HG02885 (cell line): ENCODE results near the gene TAS2R50.

Source experiments
- ATAC-seq: cut with Tn5 transposase; IDR thresholded peaks from one replicate; pipeline ENCODE4 v1.9.1; 2021; ENCODE audit warnings: mild to moderate bottlenecking; ENCODE audit not compliant: unreplicated experiment, poor library complexity

TAS2R50 gene, protein sequence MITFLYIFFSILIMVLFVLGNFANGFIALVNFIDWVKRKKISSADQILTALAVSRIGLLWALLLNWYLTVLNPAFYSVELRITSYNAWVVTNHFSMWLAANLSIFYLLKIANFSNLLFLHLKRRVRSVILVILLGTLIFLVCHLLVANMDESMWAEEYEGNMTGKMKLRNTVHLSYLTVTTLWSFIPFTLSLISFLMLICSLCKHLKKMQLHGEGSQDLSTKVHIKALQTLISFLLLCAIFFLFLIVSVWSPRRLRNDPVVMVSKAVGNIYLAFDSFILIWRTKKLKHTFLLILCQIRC

DNA sequence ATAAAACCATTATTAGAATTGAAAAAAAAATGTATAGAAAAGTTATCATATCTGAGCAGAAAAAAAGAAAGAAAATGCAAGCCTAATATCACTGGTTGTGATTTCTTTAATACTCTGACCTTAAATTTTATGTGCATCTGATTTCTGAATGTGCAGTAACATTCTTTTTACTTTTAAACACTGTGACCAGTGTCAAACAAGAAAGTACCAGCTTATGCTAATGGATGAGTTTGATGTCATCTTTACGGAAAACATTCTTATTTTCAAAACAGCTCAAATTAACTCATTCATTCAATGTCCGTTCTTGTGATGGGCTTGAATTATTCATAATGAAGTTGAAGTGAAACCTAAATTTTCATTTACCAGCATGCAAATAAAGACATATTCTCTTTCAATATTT lies at the start of gene TAS2R50:
Gene TAS2R50 (minus strand): TSS at position 101 of the 400 bp plus-strand sequence. CDS start 52 bp downstream, at position 49.
- ATAC-seq, result no peak

DNA sequence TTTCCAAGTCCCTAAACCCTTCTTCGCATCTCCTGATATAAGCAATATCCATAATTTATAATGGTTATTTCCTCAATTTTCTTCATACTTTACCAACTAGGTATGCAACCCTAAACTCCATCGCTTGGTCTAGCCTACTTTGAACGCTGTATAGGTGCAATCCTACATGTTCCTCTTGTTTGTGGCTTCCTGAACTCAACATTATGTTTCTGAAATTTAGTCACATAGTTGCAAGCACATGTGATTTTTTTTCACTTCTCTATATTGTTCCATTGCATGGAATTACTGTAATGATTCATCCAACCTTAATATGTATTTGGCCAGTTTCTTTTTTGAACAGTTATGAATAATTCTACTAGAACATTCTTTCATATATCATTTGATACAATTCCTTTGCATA lies 47.2 kb upstream of the TAS2R50 start:
- peak; percentile 73 for ATAC-seq

DNA sequence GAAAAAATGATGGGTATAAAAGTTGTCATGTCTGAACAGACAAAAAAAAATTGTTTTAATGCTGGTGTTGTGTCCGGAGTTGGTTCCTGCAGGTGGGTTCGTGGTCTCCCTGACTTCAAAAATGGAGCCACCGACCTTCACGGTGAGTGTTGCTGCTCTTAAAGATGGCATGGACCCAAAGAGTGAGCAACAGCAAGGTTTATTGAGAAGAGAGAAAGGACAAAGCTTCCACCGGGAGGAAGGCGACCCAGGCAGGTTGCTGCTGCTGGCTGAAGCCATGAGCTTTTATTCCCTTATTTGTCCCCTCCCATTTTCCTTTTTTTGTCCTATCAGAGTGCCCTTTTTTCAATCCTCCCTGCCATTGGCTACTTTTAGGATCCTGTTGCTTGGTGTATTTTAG lies 44.6 kb upstream of the TAS2R50 start, which contains the start of gene TAS2R31:
Gene TAS2R31 (minus strand): TSS at position 101 of the 400 bp plus-strand sequence. CDS start 72 bp downstream, at position 29.
- ATAC-seq, result no peak

DNA sequence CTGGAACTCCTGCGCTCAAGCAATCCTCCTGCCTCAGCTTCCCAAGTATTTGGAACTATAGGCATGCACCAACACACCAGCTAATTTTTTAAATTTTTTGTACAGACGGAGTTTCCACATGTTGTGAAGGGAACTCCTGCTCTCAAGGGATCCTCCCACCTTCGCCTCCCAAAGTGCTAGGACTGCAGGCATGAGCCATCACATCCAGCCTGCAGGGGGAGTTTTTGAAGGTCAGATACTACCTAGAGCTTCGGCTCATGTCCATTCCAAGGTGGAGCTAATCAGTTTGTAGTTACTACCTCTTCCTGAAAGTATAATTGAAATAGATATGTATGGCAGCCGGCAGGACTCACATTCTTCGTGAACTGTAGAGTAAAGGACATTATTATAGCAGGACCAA lies 39.4 kb upstream of the TAS2R50 start:
- ATAC-seq, result no peak

DNA sequence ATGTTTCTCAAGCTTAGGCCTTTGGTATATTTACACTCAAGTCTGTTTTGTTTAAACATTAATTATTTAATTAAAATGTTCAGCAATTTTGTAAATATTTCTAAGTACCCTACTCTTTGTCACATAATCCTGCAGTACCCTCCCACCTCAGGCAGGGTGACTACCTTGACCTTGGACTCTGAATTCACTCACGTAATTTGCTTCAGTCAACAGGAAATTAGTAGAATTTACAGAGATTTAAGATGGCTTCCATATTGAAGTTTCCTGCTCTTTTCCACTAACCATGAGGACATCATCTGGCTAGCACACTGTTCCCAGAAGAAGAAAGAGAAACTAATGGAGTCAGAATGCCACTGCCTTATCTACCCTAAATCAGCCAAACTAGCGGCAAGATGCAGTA lies 36.7 kb upstream of the TAS2R50 start:
- ATAC-seq, result no peak

DNA sequence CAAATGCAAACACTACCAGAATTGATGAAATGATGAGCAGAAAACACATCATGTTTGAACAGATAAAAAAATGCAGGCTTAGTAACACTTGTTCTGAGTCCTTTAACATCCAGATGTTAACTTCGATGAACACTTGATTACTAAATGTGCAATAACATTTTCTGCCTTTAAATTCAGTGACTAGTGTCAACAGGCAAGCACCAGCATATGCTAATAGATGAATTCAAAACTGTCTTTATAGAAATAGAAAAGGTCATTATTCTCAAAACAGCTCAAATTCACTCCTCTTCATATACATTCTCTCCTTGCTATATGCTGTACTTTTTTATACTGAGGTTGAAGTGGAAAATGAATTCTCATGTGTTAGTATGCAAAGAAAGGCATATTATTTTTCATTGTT lies 35.8 kb upstream of the TAS2R50 start, which contains the start of gene TAS2R19:
Gene TAS2R19 (minus strand): TSS at position 101 of the 400 bp plus-strand sequence. CDS start 49 bp downstream, at position 52.
- no peak for ATAC-seq

DNA sequence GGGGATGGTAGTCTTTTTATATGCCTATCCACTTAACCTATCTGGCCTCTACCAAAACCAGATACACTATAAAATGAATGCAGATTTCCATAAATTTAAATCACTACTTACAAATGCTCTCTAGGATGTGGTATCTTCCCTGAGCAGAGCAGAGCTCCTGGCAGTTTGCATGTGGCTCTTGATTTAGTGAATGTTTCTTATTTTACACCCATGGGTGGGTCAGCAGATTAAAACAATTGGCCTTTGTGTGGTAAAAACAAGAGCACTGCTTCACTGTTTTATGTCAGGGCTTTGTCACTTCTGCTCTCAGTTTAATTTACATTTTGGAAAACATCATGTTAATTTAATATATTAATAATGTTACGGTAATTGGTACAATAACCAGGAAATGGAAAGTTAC lies 30.2 kb upstream of the TAS2R50 start:
- ATAC-seq, result no peak

DNA sequence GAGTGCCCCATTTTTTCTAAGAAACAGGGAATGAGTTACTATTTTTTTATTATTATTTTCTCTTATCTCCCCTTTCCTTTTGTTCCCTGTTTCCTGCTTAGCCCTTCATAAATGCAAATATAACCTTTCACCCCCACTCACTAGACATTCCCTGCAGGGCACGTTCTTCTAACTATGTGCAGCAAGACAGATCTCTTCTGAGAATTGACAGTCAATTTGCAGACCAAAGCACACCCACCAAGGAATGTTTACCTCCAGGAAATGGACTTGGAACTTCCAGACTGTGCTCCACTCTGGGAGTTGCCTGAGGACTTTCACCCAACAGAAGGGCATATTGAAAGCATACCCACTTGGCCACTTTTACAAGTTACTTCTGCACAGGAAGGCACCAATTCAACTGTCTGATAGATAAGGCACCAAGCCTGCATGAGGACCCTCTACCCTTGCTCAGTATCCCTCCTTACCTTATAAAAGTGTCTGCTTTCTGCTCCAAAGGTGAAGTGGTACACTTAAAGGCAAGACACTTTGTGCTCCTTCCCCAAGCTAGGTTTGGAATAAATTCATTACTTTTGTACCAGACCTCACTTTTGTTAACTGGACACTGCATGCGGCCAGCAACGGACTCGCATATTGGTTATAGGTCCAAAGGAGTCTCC lies 29.2 kb upstream of the TAS2R50 start:
- no peak for ATAC-seq

DNA sequence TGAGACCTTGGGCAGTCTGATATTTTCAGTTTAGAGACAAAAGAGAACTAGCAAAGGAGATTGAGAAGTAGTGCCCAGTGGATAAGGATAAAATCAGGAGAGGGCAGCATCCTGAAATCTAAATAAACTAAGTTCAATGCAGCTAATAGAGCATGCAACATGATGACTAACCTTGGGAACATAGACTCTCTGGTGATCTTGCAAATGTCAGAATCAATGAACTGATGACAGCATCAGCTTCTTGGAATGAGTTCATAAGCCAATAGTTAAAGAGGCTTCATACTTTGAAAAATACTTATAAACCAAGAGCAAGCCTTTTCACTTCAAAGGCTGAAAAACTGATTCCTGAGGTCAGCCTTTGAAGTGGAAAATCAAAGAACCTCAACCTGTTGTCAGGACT lies 27.5 kb upstream of the TAS2R50 start:
- no peak for ATAC-seq

DNA sequence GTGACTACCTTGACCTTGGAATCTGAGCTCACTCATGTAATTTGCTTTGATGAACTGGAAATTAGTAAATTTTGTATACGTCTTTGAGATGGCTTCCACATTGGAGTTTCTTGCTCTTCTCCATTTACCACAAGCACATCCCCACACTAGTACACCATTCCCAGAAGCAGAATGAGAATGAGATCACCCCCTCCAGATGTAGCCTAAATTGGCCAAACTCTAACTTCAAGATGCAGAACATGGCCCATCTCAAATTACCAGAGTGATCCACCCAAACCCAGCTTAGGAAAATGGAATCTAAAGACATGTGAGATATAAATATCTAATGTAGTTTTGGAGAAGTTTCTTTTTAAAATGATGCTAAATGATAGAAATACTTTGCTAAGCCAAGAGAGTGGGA lies 20.9 kb upstream of the TAS2R50 start:
- no peak for ATAC-seq

DNA sequence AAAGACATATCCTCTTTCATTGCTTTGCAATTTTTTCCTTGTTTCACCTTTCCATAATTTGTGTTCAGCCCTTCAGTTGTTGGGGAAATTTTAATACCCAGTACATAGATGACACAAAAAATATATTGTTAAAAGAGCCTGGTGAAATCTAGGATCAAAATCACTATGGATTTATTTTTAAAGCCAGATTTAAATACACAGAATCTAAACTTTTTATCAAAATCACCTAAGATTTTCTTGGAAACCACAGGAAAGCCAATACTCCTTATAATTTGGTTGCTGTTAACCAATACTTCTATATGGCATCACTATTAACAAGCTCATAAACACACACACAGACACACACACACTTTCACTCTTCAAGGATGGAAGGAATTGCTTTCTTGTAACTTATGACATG lies 11.5 kb upstream of the TAS2R50 start, which contains the start of gene TAS2R20:
Gene TAS2R20 (minus strand): TSS at position 101 of the 400 bp plus-strand sequence. CDS start 429 bp downstream, outside the sequence.
- ATAC-seq, result no peak

DNA sequence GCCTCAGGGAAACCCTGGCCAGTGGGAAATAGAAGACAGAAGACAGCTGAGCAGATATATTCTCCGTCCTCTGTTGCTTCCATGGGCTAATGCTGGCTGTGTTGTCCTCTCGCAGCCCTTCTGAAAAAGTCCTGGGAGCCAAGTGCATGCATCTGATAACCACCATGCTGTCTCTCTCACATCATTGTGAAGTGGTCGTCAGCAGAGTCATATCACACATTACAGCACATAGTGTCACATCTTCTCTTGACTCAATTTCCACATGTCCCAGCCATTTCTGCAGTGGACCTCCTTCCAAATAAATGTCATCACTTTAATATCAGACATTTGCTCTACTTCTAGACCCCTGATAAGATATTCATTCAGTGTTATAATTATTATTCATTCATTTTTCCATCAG lies 7.6 kb upstream of the TAS2R50 start:
- no peak for ATAC-seq

DNA sequence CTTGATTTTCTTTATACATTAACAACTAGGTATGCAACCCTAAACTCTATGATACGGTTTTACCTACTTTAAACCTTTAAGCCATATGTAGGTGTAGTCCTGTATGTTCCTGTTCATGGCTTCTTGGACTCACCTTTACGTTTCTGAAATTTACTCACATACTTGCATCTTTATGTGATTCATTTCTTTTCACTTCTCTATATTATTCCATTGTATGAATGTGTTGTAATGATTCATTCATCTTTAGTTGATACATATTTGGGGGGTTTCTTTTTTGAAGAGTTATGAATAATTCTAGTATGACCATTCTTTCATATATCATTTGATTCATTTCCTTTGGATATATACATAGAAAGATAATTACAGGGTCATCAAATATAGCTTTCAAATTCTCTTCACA lies 2.4 kb upstream of the TAS2R50 start:
- no peak for ATAC-seq

DNA sequence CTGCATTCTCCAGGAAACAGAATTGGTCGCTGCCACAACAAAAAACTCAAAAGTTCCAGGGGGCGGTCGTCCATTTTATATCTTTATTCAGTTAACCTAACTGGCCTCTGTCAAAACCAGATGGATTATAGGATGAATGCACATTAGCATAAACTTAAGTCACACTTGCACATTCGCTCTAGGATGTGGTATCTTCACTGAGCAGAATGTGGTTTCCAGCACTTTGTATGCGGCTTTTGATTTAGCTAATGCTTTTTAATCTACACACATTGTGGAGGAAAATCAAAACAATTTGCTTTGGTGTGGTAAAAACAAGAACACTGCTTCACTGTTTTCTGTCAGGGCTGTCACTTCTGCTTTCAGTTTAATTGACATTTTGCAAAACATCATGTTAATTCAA lies 4.5 kb downstream of the TAS2R50 start:
- no peak for ATAC-seq

DNA sequence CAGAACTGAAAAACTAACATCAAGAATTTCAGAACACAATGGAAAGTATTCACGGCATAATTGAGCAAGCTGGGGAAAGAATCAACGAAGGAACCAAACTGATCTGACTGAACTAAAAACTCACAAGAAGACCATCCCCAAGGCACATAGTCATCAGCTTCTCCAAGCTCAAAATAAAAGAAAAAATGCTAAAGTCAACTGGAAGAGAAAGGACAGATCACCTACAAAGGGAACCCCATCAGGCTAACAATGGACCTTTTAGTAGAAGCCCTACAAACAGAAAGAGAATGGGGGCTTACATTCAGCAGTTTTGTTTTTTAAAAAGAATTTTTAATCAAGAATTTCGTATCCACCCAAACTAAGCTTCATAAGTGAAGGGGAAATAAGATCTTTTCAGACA lies 11.7 kb downstream of the TAS2R50 start:
- no peak for ATAC-seq

DNA sequence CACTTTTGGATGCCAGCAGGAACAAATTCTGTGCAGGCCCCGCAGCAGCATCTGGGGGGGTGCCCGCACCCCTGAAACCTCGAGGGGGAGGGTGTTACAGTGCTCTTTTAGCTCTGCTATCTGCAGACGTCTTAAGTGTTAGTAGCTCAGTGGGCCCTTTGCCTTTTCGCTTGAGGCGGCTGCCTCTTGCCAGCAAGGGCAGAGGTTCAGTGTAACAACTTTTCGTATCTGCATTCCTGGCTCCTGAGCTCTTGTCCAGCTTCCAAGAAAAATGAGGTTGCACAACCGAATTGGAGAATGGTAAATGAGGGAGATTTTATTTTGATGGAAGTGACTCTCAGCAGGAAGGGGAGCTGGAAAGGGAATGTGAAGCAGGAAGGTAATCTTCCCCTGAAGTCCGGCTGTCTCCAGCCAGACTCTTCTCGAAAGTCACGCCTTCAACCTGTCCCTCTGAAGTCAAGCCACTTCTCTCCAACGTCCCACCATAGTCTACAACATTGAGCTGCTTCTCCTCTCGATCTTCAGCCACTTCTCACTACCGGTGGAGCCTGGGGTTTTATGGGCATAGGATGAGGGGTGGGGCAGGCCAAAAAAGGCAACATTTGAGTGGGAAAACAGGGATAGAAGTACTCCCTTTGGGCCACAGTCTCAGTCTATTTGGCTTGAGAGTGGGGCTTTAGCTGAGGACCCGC lies 17.8 kb downstream of the TAS2R50 start:
- ATAC-seq, result no peak

DNA sequence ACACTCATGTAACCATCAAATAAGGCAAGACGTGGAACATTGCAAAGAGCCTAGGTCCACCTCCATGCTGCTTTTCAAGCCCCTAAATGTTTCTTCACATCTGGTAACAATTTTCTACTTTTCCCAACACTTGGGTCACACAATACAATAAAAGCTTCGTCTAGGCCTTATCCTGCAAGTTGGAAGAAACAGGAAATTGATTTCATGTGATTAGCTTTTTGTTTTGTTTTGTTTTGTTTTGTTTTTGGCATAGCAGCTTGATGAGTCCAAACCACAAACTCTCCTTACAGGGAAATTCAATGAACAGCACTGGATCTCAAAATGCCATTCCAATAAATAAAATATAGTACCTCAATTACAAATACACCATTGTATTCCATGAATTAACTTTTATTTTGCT lies 19.3 kb downstream of the TAS2R50 start:
- ATAC-seq, result no peak

DNA sequence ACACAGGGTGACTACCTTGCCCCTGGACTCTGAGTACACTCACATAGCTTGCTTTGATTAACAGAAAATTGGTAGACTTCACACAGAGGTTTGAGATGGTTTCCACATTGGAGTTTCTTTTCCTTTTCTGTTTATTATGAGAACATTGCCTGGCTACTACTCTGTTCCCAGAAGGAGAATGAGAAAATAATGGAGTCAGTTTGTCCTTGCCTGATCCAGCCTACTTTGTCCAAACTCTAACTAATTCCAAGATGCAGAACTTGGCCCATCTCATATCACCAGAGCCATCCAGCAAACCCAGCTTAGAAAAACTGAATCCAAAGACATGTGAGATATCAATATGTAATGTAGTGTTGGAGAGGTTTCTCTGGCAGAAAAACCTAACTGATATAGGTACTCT lies 20.4 kb downstream of the TAS2R50 start:
- ATAC-seq, result no peak

DNA sequence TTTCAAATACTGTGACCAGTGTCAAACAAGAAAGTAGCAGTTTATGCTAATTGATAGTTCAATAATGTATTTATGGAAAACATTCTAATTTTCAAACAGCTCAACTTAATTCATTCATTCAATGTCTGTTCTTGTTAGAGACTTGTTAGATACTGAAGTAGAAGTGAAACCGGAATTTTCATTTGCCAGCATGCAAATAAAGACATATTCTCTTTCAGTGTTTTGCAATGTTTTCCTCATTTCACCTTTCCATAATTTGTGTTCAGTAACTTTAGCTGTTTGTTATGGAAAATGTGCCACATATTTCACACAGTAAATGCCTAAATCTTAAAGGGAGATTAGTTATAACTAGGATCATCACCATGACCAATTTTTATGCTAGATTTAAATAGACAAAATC lies 21.2 kb downstream of the TAS2R50 start:
- ATAC-seq, result no peak

DNA sequence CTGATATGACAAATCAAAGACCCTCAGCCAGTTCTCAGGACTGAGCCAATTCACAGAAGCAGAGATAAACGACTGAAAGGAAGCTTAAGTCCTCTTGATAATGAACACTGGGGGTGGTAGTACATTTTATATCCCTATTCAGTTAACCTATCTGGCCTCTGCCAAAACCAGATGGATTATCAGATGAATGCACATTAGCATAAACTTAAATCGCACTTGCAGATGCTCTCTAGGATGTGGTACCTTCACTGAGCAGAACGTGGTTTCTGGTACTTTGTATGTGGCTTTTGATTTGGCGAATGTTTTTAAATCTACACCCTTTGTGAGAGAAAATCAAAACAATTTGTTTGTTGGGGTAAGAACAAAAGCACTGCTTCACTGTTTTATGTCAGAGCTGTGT lies 26.5 kb downstream of the TAS2R50 start:
- no peak for ATAC-seq

DNA sequence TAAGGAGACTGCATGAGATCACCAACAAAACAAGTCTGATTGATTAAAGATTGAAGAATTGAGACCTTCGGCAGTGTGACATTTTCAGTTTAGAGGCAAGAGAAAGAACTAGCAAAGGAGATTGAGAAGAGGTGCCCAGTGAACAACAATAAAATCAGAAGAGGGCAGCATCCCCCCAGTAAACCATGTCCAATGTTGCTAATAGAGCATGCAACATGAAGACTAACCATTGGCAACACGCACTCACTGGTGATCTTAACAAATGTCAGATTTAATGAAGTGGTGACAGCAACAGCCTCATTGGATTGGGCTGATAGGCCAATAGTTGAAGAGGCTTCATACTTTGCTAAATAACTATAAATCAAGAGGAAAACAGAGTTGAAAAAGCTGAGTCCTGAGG lies 26.9 kb downstream of the TAS2R50 start:
- no peak for ATAC-seq
